Hematopoietic multipotent progenitor cell treated with erythropoietin and hydrocortisone succinate and interleukin-3 and kit ligand, for 15 days (in vitro differentiated cells): Measurements from ENCODE around the gene NIT1.

Experiments used
- DNase-seq: peaks from one replicate; pipeline ENCODE4 v3.0.0-alpha.2; 2015; ENCODE audit warnings: low spot score

NIT1 gene

DNA sequence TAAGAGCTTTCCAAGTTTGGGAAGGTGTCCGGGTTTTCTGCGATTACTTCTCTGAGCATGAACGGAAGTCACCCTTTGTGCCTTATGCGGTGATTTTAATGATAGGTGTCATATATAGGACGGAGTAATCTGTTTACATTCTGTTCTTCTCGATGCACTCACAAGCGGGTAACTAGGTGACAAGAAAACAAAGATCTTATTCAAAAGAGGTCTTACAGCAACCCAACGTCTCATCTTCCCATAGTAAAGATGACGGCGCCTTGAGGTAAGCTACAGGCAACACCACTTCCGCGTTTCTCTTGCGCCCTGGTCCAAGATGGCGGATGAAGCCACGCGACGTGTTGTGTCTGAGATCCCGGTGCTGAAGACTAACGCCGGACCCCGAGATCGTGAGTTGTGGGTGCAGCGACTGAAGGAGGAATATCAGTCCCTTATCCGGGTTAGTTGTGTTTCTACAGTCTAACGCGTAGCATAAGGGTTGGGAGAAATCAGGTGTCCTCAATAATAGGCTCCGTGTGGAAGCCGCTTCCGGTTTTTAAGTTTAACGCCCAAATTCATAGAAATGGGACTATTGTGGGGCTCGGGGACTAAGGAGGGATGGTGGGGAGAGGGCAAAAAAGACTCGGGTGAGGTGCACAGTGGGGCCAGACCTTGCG lies 35.9 kb downstream of the NIT1 start, which contains the start of gene UFC1:
UFC1 (plus strand) TSS at position 297 of the 656 bp plus-strand sequence; CDS start at position 317, 20 bp downstream.
- peak; percentile 90 for DNase-seq

DNA sequence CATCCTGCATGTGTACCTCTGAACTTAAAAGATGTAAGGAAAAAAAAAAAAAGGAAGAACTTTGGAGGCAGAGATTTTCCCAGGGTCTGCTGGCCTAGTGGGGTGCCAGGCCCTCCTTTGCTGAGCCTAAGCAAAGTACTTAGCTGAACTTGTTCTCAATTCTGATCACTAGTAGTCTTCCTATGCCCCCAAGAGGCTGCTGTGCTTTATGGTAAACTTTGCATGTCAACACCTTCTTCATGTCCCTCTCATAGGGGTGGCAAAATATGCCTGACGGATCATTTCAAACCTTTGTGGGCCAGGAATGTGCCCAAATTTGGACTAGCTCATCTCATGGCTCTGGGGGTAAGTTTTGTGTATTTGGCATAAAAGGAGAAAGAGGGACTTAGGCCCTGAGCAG lies 40.0 kb downstream of the NIT1 start:
- no peak for DNase-seq

DNA sequence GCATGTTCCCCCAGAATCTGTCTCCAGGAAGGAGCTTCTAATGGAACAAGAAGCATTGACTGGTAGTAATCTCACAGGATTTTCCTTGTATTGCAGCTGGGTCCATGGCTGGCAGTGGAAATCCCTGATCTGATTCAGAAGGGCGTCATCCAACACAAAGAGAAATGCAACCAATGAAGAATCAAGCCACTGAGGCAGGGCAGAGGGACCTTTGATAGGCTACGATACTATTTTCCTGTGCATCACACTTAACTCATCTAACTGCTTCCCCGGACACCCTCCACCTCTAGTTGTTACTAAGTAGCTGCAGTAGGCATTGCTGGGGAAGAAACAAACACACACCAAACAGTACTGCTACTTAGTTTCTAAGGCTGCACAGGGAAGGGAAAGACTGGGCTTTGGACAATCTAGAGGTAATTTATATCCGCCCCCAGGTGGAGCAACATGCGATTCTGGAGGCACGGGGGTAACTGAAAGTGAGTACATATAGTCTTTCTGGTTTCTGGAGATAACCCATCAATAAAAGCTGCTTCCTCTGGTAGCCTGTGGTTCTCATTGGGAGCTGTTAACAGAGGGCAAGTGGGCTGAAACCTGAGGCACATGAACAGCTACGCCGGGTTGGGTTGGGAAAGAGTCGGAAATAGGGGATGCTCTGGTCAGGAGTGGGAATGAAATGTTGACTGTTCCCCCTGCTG lies 40.6 kb downstream of the NIT1 start:
- peak; percentile 44 for DNase-seq

DNA sequence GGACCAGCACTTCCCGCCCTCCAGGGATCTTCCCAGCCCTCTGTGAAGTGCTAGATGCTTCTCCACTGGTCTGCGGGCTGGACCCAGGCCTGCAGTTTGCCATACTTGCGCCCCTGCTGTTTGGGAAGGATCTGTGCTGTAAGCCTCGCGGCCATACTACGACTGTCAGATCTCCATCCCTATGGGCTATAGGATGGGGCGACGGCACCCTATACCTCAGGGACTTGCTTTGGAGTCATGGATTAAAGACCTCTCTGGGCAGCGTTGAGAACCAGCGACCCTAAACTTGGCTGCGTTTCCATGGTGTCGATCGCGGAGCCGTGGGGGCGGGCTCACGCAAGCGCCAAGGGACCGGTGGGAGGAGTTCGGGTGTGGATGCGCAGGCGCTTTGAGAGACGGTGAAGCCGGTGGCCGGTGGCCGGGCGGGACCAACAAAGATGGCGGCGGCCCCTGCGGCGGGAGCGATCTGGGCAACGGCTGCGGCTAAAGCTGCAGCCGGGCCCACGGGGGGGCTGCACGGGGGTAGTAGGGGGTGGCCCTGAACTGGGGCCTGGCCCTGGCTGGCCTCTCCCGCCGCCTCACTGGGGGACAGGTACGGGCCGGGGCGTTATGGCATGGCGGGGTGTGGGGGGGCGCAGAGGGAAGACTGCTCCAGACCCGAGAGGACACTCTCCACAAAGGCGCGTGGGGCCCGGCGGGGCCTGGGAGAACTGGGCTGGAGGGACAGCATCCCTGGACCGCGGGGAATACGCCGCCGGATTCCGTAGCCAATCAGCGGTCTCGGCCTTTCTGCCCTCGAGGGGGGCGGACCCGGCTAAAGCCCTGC lies 41.4 kb downstream of the NIT1 start, which contains the start of gene USP21:
USP21 (plus strand) TSS at position 414 of the 826 bp plus-strand sequence. CDS start 1,141 bp downstream, outside the sequence.
- DNase-seq = peak; percentile 95

DNA sequence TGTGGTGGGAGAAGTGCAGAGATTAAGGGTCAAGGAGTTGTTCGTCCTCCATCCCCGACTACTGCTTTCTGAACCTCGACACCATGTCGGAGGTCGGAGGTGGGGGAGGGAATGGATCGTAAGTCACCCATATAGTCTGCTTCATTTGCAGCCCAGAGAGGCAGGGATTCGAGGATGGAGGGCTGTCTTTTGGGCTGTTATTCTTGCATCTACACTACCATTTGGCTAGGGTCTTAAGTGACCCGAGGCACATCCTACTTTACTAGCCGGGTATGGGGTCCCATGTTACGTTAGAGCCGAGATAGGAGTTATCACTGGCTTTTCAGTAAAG lies 42.0 kb downstream of the NIT1 start:
- DNase-seq = no peak

DNA sequence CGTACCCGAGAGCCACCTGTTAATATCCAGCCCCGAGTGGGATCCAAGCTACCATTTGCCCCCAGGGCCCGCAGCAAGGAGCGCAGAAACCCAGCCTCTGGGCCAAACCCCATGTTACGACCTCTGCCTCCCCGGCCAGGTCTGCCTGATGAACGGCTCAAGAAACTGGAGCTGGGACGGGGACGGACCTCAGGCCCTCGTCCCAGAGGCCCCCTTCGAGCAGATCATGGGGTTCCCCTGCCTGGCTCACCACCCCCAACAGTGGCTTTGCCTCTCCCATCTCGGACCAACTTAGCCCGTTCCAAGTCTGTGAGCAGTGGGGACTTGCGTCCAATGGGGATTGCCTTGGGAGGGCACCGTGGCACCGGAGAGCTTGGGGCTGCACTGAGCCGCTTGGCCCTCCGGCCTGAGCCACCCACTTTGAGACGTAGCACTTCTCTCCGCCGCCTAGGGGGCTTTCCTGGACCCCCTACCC lies 42.8 kb downstream of the NIT1 start:
- DNase-seq = no peak

DNA sequence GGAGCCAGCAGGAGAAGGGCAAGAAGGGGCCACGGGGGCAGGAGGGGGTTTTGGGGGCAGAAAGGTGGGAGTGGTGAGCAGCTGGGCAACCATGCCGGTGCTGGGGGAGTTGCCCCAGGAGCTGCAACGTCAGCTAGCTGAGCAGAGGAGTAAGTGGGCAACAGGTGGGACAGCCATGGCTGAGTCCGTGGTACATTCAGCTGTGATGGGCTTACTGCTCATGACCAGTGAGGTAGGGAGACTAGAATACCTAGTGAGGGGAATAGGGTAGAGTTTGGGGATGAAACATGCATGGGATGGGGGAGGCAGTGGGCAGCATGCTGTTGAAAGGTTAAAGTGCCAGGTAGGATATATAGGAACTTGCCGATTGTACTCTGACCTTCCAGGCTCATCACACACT lies 43.7 kb downstream of the NIT1 start:
- no peak for DNase-seq

DNA sequence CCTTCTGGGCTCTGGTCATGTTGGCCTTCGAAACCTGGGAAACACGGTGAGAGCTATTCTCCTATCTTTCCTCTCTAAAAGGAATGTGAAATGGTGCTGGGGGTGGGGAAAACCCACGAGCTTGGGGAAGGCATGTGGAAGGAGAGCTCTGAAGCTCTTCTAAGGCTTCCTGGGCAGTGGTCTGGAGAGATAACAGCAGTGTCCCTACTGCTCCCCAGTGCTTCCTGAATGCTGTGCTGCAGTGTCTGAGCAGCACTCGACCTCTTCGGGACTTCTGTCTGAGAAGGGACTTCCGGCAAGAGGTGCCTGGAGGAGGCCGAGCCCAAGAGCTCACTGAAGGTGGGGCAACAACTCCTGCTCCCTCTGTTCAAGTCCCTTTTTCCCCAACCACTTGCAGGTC lies 44.1 kb downstream of the NIT1 start:
- no peak for DNase-seq

DNA sequence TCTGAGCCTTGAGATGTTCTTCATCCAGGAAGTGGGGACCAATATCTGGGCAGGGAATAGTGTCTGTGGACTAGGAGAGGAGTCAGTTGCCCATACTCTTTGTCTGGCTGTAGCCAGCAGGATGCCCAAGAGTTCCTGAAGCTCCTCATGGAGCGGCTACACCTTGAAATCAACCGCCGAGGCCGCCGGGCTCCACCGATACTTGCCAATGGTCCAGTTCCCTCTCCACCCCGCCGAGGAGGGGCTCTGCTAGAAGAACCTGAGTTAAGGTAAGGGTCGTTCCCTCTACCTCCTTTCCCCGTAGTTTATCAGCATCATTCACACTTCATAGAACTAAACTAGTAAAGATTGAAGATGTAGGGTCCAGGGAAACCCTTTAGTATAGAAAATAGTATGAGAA lies 44.9 kb downstream of the NIT1 start:
- no peak for DNase-seq

DNA sequence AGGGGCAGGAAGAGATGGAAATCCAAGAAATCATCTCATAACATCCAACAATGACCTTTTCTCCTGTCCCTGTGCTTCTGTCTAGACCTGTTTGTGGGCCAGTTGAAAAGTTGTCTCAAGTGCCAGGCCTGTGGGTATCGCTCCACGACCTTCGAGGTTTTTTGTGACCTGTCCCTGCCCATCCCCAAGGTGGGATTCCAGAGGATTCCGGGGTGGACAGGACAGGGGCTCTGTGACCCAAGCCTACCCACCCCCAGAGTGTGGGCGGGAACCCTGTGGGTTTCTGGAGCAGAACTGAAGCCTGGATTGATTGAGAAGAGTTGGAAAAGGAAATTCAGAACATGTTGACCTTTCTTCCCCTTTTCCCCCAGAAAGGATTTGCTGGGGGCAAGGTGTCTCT lies 45.9 kb downstream of the NIT1 start:
- DNase-seq = no peak

DNA sequence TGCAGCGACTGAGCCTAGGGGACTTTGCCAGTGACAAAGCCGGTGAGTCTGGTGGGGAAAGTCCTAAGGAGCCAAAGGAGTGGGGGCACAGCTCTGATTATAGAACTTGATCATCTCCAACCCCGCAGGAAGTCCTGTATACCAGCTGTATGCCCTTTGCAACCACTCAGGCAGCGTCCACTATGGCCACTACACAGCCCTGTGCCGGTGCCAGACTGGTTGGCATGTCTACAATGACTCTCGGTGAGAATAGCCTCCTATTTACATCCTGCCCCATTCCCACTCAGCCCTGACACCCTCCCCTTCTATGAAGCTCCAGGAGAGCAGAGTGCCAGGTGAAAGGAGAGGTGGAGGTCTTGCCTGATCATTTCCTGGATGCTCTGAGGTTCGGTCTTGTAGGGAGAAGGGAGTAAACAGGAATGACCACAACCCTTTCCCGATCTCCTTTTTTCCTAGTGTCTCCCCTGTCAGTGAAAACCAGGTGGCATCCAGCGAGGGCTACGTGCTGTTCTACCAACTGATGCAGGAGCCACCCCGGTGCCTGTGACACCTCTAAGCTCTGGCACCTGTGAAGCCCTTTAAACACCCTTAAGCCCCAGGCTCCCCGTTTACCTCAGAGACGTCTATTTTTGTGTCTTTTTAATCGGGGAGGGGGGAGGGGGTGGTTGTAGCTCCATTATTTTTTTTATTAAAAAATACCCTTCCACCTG lies 47.2 kb downstream of the NIT1 start:
- peak; percentile 58 for DNase-seq

DNA sequence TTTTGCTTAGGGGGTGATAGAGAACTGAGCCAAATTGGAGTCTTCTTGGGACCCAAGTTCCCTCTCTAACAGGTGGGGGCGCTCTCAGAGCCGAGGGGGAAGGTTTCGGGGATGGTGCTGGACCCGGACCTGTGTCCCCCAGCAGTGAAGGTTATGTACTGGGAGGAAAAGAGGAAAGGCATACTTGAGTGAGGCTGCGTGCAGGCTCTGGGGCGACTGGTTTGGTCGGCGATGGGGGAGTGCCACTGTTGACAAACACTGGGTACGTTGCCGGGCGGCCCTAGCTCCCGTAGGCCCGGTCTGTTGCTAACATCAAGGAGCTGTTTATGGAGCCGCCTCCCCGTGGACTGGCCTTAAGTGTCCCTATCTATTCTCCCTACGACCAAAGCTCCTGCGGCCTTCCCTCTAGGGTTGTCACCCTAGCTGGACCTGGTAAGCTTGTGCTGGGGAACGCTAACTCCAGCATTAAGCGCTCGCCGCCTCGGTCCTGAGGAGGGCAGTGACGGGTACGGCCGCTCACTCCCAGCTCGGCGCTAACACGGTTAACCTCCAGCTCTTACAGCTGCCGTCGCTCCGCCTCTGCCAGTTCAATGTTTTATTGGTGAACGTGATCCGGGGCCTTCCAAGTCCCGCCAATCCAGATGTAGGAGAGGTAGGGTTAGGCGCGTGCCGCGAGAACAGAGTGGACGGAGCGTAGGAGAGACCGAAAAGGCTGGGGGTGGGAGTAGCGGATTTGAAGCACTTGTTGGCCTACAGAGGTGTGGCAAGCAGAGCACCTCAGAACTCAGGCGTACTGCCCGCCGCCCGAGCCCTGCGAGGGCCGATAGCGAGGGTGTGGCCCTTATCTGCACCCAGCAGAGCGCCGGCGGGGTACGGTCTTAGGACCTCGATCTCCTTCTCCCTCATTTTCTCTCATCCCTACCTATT lies 48.1 kb downstream of the NIT1 start, which contains the start of gene PPOX:
PPOX (plus strand) TSS at position 685 of the 927 bp plus-strand sequence. CDS start 422 bp downstream, outside the sequence.
- peak; percentile 99 for DNase-seq

DNA sequence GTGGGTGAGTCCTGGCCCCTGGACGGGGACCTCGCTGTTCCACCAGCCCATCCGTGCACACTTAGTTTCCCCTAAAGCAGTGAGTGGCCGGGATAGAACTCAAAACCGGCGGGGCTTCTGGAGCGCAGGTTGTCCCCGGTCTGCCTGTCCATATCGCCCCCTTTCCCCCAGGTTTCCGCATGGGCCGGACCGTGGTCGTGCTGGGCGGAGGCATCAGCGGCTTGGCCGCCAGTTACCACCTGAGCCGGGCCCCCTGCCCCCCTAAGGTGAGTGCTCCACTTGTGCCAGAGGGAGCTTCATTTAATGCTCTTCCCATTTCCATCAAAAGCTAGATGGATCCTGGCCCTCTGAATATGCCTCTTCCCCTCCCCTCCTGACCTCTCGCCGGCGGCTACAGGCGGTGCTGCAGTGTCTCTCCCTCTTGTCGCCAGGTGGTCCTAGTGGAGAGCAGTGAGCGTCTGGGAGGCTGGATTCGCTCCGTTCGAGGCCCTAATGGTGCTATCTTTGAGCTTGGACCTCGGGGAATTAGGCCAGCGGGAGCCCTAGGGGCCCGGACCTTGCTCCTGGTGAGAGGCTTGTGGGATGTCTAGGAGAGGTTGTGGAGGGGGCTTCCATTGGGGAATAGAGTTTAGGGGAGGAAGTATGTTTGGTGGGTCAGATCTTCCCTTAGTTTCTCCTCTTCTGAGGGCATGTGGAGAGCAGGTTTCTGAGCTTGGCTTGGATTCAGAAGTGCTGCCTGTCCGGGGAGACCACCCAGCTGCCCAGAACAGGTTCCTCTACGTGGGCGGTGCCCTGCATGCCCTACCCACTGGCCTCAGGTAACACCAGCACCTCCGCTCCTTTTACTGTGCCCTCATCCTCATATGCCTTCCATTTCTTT lies 49.0 kb downstream of the NIT1 start:
- peak; percentile 67 for DNase-seq

DNA sequence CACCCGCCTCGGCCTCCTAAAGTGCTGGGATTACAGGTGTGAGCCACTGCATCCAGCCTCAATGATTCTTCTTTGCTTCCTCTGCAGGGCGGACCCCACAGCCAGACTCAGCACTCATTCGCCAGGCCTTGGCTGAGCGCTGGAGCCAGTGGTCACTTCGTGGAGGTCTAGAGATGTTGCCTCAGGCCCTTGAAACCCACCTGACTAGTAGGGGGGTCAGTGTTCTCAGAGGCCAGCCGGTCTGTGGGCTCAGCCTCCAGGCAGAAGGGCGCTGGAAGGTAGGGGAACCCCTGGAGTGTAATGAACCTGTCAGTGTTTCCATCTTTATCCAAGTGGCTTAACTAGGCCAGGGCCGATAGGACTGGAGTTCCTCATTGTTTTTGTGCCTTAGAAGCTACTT lies 51.0 kb downstream of the NIT1 start:
- no peak for DNase-seq
